Colonic mucosa (tissue), 4 donors: Measurements from ENCODE around the gene PRRX2. TPM values are rescaled to one million over a fixed set of nuclear protein-coding genes. Genes with fewer than 3 reads are reported as not detected.
A peak's percentile ranks its signal among the peaks of the same experiment; 100 is the strongest.

Source experiments
- DNase-seq: peaks from one replicate; pipeline ENCODE4 v3.0.0-alpha.2; 2020
- H3K27ac ChIP-seq: fragments of 200-600 bp; one replicate; pipeline ENCODE4 v1.8.0; 2021
- H3K27me3 ChIP-seq: fragments of 200-600 bp; one replicate; pipeline ENCODE4 v1.8.0; 2021
- H3K36me3 ChIP-seq: fragments of 200-600 bp; one replicate; pipeline ENCODE4 v1.8.0; 2021
- H3K4me1 ChIP-seq: fragments of 200-600 bp; one replicate; pipeline ENCODE4 v1.8.0; 2021; ENCODE audit warnings: mild to moderate bottlenecking
- H3K4me3 ChIP-seq: fragments of 200-600 bp; one replicate; pipeline ENCODE4 v1.8.0; 2021
- H3K9ac ChIP-seq, 2 donors: one replicate each; pipeline ENCODE4 v1.7.0; 2013; ENCODE audit warnings: control low read depth in 2 of 2, low read depth in 2 of 2, low read length in 2 of 2
- H3K9me3 ChIP-seq: fragments of 200-600 bp; one replicate; pipeline ENCODE4 v1.8.0; 2021
- CTCF ChIP-seq: fragments of 200-600 bp; IDR thresholded peaks from one replicate; pipeline ENCODE4 v1.8.0; 2022; ENCODE audit warnings: antibody characterized with exemption, mild to moderate bottlenecking
- intact Hi-C: fragments of 100-400 bp; cut with DNase I; formaldehyde crosslinking; loops from one replicate; pipeline ENCODE4 v1.14.1; 2022
- total RNA-seq, 2 donors: library from RNA; stranded (reverse); fragmentation: NEBNext Ultra II Directional in 1 of 2; extraction: Animal tissue kit (Norgen Biotek cat#: 25700) in 1 of 2; gene quantifications; one replicate each; pipeline ENCODE4 v1.2.1, GENCODE V29; 2021
- donor health status: healthy.
- donor health status: DM: no; HTN: no; CAD: no.
- donor health status: DM: no; HTN: no; CAD: no.

PRRX2 gene
- total RNA-seq, 2 donors from 2014 or later: 0.64 to 0.85 TPM

GRCh38 chr9:129722913-129723312 is 57.5 kb downstream of the PRRX2 start:
- H3K36me3 ChIP-seq: no peaks in the 10 kb centered on the region
- H3K27me3 ChIP-seq: no peaks in the 10 kb centered on the region
- intact Hi-C loops: no loop called here
- no peaks in the 10 kb centered on the region for H3K9me3 ChIP-seq
- no peak for DNase-seq
- TF ChIP-seq CTCF: no peak
- H3K4me3 ChIP-seq: no peak overlapping the region
- H3K9ac ChIP-seq: no peak overlapping the region
- no peak overlapping the region for H3K27ac ChIP-seq
- no peaks in the 10 kb centered on the region for H3K4me1 ChIP-seq

- TF ChIP-seq CTCF: no peak
- intact Hi-C loops: no loop called here
- no peak for DNase-seq
- H3K9me3 ChIP-seq: no peaks in the 10 kb centered on the region
- no peaks in the 10 kb centered on the region for H3K27me3 ChIP-seq
- H3K4me1 ChIP-seq: no peaks in the 10 kb centered on the region
- no peak overlapping the region for H3K4me3 ChIP-seq
- no peaks in the 10 kb centered on the region for H3K36me3 ChIP-seq
- no peak overlapping the region for H3K27ac ChIP-seq
- H3K9ac ChIP-seq: no peak overlapping the region
Observed at GRCh38 chr9:129724456-129725190, 59.2 kb downstream of the PRRX2 start.

GRCh38 chr9:129725795-129726251 is 60.4 kb downstream of the PRRX2 start:
- Histone ChIP-seq H3K4me1 (no peaks in the 10 kb centered on the region), H3K27me3 (peaks cover 4% of the 10 kb centered on the region), H3K4me3 (no peak overlapping the region), H3K36me3 (no peaks in the 10 kb centered on the region), H3K9ac (no peak overlapping the region), H3K27ac (no peak overlapping the region), H3K9me3 (no peaks in the 10 kb centered on the region)
- intact Hi-C loops: no loop called here
- TF ChIP-seq CTCF: no peak
- no peak for DNase-seq

GRCh38 chr9:129726322-129727160 is 61.1 kb downstream of the PRRX2 start:
- peaks cover 4% of the 10 kb centered on the region for H3K27me3 ChIP-seq
- peak; percentile 67 for DNase-seq
- H3K36me3 ChIP-seq: no peaks in the 10 kb centered on the region
- no peaks in the 10 kb centered on the region for H3K4me1 ChIP-seq
- H3K9me3 ChIP-seq: no peaks in the 10 kb centered on the region
- no peak overlapping the region for H3K27ac ChIP-seq
- H3K4me3 ChIP-seq: no peak overlapping the region
- intact Hi-C loops: no loop called here
- H3K9ac ChIP-seq: peak overlapping the region in 1 of 2 donors; percentile 24
- TF ChIP-seq CTCF: peak; percentile 92

- TF ChIP-seq CTCF: no peak
- H3K27me3 ChIP-seq: peaks cover 4% of the 10 kb centered on the region
- H3K4me1 ChIP-seq: no peaks in the 10 kb centered on the region
- H3K27ac ChIP-seq: no peak overlapping the region
- no peaks in the 10 kb centered on the region for H3K36me3 ChIP-seq
- no peak for DNase-seq
- H3K9me3 ChIP-seq: no peaks in the 10 kb centered on the region
- no peak overlapping the region for H3K9ac ChIP-seq
- intact Hi-C loops: no loop called here
- H3K4me3 ChIP-seq: no peak overlapping the region
Observed at GRCh38 chr9:129728744-129729143, 63.3 kb downstream of the PRRX2 start.
